ENCODE measurements around the gene HOXA10.

The HOXA10 gene

DNA sequence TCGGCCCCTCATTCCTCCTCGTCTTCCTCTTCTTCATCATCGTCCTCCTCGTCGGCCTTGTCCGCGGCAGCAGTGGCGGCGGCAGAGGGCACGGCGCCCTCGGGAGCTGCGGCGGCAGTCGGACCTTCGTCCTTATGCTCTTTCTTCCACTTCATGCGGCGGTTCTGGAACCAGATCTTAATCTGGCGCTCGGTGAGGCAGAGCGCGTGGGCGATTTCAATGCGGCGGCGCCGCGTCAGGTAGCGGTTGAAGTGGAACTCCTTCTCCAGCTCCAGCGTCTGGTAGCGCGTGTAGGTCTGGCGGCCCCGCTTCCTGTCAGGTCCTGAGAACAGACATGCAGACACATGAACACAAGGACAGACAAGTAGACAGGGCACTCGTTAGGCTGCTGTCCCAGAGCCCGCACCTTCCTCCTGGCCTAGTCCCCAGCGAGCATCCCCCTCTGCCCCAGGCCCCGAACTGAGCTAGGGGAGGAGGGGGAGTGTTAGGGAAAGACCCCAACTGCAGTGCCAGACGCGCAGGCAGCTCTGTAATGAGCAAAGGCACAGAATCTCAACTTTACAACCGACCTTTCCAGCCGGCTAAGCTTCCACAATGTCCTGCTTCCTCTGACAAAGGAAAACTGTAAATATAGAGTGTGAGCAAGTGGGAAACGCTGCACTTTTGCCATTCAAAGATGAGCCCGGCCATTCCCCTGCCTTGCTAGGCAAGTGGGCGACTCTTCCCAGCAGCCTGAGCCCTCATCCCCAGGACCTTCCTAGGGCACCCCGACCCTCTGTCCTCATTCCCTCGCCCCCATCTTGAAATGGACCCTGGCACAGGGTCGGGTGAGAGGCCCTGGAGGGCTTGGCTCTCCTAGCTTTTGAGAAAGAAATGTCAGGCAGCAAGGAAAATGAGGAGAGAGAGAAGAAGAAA lies 19.0 kb downstream of the HOXA10 start:
- DNase-seq (ENCODE audit: insufficient read length), result no peak
- TF ChIP-seq POLR2AphosphoS5 (IDR thresholded peaks at IDR 0.05; ENCODE audit: low read depth, low read length) (no peak), TAF1 (IDR thresholded peaks at IDR 0.05; ENCODE audit: borderline replicate concordance, low read depth, low read length) (no peak), POLR2A (IDR thresholded peaks at IDR 0.05; ENCODE audit: low read depth, low read length) (no peak)
- no peak for FAIRE-seq

DNA sequence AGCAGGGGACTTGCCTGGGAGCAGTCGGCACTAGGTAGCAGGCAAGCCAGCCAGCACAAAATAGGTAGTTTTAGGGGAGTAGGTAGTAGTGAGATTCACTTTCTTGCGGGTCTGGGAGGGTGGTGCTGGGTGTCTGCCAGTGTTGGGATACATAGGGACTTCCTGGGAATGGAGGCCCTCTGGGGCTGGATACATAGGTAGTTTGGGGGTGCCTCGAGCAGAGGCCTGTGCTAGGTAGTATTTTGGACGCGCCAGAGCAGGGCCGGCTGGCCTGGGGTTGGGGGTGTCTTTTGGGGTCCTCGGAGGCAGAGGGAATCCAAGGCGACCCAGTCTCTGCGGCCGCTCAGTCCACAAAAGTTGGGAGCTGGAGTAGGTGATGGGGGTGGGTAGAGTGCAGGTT lies 19.8 kb downstream of the HOXA10 start:
- DNase-seq (ENCODE audit: insufficient read length) (no peak), FAIRE-seq (no peak)
- TF ChIP-seq TAF1 (IDR thresholded peaks at IDR 0.05; ENCODE audit: borderline replicate concordance, low read depth, low read length) (no peak), POLR2AphosphoS5 (IDR thresholded peaks at IDR 0.05; ENCODE audit: low read depth, low read length) (no peak), POLR2A (IDR thresholded peaks at IDR 0.05; ENCODE audit: low read depth, low read length) (no peak)

DNA sequence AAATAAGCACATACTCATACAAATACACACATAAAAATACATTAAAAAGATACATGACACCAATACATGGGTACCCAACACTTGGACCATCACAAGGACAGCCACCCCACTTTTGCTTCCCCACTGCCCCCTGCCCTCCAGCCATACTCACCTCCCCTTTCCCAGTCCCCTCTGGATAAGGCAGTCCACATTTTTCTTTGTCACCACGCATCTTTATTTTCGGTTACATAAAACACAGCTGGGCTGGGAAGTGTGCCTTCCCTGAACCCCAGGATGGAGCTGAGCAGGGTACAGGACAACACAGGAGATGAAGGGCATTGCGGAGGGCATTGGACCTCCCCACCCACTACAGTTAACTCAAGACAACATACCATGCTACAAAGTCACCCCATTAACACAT lies 20.6 kb downstream of the HOXA10 start:
- no peak for TF ChIP-seq POLR2AphosphoS5 (IDR thresholded peaks at IDR 0.05; ENCODE audit: low read depth, low read length)
- TF ChIP-seq TAF1 (IDR thresholded peaks at IDR 0.05; ENCODE audit: borderline replicate concordance, low read depth, low read length), result no peak
- no peak for TF ChIP-seq POLR2A (IDR thresholded peaks at IDR 0.05; ENCODE audit: low read depth, low read length)
- FAIRE-seq (no peak), DNase-seq (ENCODE audit: insufficient read length) (no peak)

DNA sequence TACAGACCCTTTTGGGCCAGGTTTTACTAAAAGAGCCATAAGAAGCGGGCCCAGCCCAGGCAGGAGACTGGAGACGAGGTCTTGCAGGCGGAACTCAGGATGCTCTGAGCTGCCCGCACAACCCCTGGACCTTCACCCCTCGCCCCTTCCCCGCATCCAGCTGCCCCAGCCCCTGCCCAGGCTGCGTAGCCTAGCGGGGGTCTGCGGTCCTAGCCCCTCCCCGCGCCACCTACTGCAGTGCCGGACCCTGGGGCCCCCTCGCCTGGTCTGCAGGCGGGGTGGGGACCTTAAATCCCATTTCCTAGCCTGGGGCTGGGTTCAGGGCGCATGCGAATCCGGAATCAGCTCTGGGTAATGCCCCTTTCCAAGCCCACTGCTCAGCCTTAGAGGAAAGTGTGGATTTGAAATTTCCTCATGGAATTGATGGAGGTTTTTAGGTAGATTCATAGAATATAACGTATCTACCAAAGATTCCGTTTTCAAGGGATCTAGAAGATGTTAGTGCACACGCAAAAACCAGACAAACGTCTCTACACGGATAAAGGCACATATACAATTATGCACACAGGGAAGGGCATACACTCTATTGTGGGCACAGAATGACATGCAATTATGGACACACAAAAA lies 21.2 kb downstream of the HOXA10 start:
- no peak for FAIRE-seq
- TF ChIP-seq POLR2AphosphoS5 (IDR thresholded peaks at IDR 0.05; ENCODE audit: low read depth, low read length), result no peak
- no peak for TF ChIP-seq POLR2A (IDR thresholded peaks at IDR 0.05; ENCODE audit: low read depth, low read length)
- TF ChIP-seq TAF1 (IDR thresholded peaks at IDR 0.05; ENCODE audit: borderline replicate concordance, low read depth, low read length), result no peak
- no peak for DNase-seq (ENCODE audit: insufficient read length)

DNA sequence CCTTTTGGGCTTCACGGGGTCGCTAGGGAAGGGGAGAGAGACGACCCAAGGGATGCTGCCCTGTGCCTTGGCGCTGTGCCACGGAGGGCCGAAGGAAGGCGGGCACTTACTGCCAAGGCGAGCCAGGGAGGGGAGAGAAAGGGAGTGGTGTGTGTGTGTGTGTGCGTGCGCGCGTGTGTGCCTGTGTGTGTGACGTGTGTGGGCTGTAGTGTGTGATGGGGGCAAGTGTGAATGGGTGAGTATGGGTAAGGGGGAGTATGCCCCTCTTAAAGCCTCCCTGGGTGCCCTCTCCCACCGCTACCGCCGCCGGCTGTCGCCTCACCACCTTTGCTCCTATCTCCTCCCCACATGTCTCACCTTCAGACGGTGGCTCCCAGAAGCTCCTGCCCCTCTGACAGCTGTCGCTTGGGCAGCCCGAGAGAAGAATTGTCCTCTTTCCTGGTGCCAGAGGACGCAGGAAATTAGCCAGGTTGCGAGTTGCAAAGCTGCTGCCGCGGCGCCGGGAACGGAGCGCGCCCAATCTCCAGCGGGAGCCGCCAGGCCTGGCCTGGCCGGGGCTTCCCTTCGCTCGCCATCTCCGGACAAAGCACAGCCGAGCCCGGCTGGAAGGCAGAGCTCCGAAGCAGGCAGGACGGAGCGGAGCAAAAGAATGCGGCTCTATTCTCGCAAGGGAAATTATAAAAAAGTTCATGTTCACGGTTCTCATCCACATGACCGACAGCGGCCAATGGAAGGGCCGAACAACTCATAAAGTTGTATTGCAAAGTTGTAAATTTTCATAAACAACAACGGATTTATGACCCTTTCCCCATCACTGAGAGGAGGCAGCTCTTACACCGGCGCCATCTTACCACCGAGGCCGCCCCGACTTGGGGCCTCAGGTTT lies 21.9 kb downstream of the HOXA10 start, which contains the start of gene HOXA3:
Gene HOXA3 (minus strand): TSS at position 653 of the 885 bp plus-strand sequence. CDS start 41,943 bp downstream, outside the sequence.
- no peak for TF ChIP-seq POLR2A (IDR thresholded peaks at IDR 0.05; ENCODE audit: low read depth, low read length)
- TF ChIP-seq TAF1 (IDR thresholded peaks at IDR 0.05; ENCODE audit: borderline replicate concordance, low read depth, low read length), result no peak
- TF ChIP-seq POLR2AphosphoS5 (IDR thresholded peaks at IDR 0.05; ENCODE audit: low read depth, low read length), result no peak
- no peak for DNase-seq (ENCODE audit: insufficient read length)
- FAIRE-seq, result no peak

DNA sequence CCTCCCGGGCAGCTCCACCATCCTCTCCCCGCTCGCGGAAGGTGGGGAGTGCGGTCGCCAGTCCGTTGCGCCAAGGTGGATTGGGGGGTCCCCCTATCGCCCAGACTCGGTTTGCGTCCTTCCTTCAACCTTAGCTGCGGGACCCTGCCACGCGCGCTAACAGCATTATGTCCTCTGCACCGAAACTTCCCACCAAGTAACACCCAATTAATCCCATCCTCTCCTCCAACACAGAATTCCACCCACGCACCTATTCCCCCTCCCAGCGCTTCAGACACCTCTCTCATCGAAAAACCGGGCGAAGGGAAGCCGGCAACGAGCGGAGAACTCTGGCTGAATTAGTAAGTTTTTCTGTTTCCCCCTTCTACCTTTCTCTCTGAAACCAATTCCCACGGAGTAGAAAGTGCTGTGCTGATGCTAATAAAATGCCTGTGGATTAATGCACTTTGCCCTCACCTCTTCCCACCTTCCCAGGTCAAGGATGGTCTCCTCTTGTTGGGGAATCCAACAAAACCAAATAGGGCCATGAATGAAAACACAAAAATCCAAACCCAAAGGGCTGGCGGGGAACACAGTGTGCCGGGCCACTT lies 22.7 kb downstream of the HOXA10 start:
- TF ChIP-seq POLR2AphosphoS5 (IDR thresholded peaks at IDR 0.05; ENCODE audit: low read depth, low read length), result no peak
- DNase-seq (ENCODE audit: insufficient read length) (no peak), FAIRE-seq (no peak)

DNA sequence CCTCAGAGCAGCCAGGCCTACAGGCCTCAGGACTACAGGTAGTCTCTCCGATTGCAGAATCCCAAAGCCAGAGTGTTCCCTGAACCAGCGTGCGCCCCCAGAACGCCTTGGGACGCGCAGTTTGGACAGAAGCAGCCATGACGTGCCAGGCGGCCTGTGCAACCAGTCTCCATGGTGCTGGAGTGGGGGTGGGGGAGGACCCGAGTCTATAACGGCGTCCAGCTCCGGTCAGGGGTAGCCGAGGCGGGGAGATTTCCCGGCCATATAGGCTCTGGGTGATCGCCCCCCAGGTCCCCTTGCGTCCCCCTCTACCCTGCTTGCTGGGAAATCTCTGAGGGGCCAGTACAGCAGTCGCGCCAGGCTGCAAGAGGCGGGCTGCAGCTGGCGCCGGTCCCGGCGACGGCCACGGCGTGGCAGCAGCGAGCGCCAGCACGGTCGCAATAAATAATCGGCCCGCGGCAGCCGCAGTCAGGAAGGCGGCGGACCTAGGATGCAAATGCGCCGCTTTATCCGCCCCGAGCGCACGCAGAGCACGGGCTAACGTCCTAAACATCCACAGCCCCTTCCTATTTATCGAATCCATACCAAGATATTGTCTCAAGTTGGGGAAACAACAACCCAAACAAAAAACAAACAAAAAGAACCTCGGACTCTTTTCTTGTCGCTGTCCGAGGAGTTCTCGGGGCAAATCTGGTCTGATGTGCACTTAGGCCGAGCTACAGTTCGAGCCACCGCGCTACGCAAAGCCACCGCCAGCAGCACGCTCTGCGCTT lies 23.4 kb downstream of the HOXA10 start:
- FAIRE-seq, result peak; percentile 60
- DNase-seq (ENCODE audit: insufficient read length), result peak; percentile 82
- no peak for TF ChIP-seq POLR2A (IDR thresholded peaks at IDR 0.05; ENCODE audit: low read depth, low read length)
- TF ChIP-seq POLR2AphosphoS5 (IDR thresholded peaks at IDR 0.05; ENCODE audit: low read depth, low read length), result no peak
- no peak for TF ChIP-seq TAF1 (IDR thresholded peaks at IDR 0.05; ENCODE audit: borderline replicate concordance, low read depth, low read length)

DNA sequence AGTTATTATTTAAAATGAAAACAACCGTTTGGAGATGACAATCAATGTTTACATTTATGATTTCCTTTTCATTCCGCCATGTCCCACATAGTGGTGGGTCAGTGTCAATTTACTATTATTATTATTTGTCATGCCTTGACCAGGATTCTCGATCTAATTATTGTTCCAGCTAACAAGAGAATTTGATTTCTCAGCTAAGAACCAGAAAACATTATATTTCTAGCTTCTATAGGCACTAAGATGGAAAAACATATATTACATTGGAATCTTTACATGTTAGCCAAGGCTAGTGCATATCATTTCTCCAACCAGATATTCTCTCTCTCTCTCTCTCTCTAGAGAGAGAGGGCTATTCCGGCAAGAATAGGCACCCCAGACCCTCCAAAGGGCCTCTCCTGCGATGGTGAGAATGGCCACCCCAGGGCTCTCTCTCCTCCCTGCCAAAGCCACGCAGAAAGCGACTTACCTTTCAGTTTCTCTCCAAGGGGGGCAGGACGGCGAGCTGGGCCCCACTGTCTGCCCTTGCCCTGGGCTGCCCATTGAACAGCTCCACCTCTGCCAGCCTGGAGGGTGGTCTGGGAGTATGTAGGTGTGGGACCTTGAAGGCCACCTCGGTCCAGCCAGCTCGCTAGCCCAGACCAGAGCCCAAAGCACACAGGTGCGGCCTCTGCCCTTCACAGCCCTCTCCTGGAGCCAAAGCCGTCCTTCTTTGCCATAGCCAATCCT lies 24.1 kb downstream of the HOXA10 start:
- no peak for DNase-seq (ENCODE audit: insufficient read length)
- no peak for FAIRE-seq
- TF ChIP-seq POLR2A (IDR thresholded peaks at IDR 0.05; ENCODE audit: low read depth, low read length), result no peak
- no peak for TF ChIP-seq TAF1 (IDR thresholded peaks at IDR 0.05; ENCODE audit: borderline replicate concordance, low read depth, low read length)
- TF ChIP-seq POLR2AphosphoS5 (IDR thresholded peaks at IDR 0.05; ENCODE audit: low read depth, low read length), result no peak

DNA sequence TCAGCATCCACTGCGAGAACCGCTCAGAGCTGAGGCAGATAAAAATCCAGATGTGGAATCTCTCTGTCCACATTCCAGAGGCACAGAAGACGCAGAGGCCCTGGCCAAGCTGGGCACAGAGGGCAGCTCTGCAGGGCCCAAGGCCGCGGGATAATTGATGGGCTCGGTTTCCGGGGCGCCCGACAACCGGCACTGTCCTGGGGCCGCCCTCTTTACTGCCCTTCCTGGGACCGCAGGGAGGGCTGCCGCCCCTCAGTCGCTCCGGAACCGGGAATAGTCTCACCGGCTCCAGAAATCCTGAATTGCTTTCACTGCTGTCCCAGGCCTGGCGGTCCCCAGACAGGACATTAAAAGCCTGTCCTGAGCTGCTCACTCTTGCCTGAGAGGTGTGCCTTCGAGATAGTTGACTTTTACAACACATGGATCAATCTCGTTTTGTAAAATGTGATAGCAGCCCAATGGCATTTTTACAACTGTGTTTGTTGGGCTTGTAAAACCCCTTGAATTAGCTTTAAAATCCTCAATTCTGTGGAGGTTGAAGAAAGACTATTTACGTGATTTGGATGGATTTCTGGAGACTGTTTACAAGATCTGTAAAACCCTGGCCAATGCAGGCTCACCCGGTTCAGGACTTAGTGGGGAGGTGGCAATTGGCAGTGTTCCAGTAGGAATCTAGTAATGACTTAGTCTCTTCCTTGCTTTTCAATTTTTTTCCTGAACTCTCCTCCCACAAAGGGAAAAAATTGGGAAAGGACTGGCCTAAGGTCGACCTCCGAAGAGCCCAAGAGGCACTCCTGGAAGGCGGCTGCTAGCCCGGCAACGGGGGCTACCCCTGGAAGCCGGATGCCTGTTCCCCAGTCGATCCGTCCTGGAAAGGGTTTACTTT lies 25.1 kb downstream of the HOXA10 start:
- no peak for FAIRE-seq
- TF ChIP-seq POLR2AphosphoS5 (IDR thresholded peaks at IDR 0.05; ENCODE audit: low read depth, low read length), result no peak
- TF ChIP-seq TAF1 (IDR thresholded peaks at IDR 0.05; ENCODE audit: borderline replicate concordance, low read depth, low read length), result no peak
- TF ChIP-seq POLR2A (IDR thresholded peaks at IDR 0.05; ENCODE audit: low read depth, low read length), result no peak
- DNase-seq (ENCODE audit: insufficient read length), result no peak

All from GM12892 (cell line).